Measurements from ENCODE around the gene TNIK.
"Not testable (repeated sequence)": the region's sequence is repeated elsewhere in the genome, so short reads cannot be mapped to it uniquely, and the experiment has no call there.

Gene TNIK

DNA sequence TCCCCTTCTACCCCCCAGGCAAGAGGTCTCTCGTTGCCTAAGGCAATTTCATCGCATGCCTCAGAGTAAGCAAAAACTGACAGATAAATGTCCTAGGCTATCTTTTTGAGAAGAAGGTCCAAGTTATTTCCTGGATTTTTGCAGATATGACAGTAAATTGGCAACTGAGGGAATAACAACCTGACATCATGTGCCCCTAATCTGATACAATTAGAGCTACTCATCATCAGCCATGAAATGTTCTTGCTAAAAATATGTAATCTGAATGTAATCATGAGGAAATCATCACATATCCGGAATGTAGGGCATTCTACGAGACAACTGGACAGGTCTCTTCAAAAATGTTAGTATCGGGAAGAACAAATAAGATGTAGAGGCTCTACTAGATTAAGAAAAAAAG, 44.1 kb downstream of the TNIK start:
- DNase-seq, result no peak

DNA sequence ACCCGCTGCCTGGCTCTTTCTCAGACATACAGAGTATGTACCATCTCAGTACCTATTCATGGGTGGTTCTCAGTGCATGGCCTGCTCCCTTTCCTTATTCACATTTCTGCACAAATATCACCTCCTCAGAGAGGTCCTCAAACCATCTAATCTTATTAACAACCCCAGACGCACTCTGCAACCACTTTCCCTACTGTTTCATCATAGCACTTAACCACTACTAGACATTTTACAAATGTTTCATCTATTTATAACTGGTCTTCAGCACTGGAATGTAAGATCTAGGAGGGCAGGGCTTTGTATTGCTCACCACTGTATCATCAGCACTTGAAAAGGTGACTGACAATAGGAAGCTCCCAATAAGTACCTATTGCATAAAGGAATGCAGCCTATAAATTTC, 45.1 kb downstream of the TNIK start:
- DNase-seq, result no peak

DNA sequence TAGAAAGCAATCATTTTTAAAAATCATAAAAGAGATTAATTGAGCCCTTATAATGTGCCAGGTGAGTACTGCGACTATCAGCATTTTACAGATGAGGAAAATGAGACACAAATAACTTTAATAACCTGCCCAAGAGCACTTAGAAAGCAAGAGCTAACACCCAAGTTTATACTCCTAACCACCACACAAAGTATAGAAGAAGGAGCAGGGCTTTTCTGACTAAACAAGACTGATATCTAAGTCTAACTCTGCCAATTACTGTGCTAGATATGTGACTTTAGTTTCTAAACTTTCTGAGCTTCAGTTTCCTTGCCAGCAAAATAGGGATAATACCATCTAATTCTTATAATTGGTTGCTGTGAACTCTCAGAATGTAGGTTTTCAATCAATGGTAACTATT, 47.7 kb downstream of the TNIK start:
- no peak for DNase-seq

DNA sequence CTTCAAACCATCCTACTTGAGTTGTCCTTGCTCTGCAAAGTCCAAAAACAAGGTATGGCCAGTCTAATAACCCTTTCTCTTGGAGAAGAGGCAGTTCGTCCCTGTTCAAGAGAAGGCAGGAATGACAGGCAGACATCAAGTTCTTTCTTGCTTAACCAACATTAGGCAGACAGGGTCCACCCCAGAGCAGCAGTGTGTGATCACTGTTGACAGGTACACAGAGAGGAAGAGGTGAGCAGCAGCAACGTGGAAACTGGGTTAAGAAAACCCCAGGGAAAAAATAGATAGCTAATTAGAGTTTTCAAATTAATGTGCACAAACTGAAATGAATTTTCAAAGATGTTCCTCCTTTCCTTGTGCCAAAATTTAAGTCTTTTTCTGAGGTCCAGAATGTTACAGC, 48.2 kb downstream of the TNIK start:
- DNase-seq, result no peak

DNA sequence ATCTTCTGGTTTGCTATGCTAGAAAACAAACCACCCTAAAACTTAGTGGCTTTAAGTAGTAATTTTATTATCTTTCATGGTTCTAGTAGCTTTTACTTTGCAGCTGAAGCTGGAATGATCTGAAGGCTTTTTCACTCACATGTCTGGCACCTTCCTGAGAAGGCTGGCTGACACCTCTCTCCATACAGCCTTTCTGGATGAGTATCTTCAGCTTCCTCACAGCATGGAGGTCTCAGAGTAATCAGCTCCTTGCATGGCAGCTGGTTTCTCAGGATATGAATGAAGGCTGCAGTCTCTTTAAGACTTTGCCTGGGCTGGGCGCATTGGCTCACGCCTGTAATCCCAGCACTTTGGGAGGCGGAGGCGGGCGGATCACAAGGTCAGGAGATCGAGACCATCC, 50.0 kb downstream of the TNIK start:
- no peak for DNase-seq

DNA sequence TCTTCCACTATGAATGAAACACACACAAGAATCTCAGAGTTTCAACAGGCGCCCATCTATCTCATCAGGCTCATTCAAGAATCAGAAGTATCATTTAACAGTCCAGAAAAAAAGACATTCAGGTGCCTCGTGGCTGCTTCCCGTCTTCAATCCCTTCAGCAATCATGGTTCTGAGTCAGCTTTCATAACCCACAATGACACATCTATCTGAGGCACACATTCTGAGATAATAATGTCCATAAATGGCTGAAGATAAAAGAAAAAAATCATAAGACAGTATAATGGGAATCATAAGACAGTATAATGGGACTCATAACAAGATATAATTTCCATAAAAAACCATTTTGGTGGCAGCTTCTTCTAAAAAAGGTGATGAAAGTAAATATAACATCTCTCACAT, 52.4 kb downstream of the TNIK start:
- DNase-seq, result no peak

DNA sequence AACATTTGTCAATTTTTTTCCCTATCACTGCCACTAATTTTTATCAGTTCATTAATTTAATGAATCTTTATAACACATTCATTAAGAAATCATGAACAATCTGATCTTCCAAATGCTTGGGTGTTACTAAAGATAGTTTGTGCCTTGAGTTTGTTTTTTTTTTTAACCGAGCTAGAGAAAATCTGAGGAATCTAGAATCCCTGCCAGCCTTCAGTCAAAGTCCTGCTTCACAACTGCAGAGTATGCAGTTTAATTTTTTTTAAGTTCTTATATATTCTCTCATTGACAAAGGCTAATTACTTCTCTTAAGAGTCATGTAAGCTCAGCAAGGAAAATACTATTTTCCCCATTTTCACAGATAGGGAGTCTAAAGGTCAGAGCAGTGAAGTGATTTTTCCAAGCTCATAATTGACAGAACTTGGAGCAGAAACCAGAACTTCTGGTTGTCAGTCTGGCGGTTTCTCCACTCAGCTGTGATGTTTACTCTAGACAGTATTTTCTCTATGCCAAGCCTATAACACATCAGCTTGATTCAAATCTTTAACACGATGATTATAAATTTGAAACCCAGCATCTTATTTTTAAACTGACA, 55.7 kb downstream of the TNIK start:
- DNase-seq, result no peak

DNA sequence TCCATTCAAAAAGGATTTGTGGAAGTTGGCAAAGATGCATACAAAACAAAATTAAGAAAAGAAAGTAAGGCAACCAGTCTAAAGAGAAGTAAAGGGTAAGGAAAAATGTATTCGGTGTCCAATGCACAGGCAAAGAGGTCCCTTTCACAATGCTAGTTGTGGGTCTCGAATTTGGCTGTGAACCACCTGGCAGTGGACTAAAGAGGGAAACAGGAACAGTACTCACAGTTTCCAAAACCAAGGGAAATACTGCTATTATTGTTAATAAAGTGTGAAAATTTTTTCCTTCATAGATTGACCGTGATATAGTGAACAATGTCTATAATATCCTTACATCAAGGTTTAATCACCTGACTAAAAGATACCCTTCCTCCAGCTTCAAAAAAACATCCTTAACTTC, 57.9 kb downstream of the TNIK start:
- DNase-seq, result no peak

DNA sequence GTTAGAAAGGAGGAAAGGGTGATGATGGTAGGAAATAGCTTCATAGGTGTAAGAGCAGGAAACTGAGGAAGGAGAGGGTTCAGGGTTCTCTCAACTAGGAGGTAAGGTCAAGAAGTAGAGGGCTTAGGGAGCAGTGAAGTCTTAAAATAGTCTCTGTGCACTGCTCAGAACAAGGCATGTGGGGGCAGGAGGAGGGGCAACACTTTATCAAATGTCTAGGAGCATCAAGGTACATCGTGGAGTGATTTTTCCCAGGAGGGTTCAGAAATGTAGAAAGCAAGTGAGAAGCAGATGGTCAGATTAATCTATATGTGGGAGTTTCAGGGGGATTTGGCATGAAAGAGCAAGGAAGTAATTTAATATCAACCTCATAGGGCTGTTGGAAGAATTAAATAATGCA, 58.8 kb downstream of the TNIK start:
- DNase-seq, result no peak

DNA sequence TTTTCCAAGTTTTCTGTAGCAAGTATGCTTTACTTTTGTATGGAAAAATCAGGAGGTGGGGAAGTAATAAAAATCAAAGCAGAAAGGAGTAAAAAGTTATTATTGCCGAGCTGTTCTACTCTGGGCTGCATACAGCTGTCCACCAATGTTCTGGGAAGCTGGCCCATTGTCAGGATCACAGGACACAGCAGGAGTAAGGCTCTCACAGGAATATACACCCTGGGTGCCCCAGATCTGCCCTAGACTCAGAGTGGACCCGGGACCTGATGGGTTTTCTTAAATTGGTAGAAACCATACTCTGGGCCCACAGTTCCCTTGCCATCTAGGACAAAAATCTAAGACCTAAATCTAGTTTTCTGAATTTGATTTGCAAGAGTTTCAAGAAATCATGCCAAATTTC, 60.4 kb downstream of the TNIK start:
- DNase-seq, result no peak

DNA sequence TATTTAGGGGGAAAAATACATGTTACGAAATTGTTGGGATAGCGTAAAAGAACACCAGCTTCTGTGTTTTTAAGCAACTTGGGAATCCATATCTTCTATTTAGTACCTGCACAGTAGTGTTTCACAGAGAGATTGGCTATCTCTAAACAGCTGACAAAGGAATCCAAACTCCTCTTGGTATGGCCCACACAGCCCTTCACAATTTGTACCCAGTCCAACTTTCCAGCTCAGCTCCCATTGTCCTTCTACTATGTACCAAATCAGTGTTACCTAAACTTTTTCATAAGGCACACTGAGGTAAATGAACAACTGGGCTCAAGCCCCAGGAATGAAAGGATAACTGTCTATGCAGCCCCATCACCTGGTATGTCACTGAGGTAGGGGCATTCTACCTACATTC, 61.9 kb downstream of the TNIK start:
- DNase-seq, result no peak

DNA sequence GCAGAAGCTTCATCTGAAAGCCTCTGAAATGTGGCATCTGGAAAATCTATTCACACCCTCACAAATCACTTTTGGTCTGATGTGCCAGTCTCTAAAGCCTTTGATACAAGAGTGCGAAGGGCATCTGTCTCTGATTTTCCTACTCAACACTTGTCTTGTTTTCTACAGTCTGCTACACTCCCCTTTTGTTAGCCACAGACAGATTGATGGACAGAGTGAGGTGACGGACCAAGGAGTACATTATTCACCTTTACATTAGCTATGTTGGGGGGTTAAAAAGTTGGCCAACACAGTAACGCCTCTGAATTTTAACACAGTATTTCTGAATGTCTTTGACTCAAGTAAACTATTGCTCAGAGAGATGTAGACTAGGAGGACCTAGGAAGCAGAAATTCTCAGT, 63.1 kb downstream of the TNIK start:
- DNase-seq, result no peak

DNA sequence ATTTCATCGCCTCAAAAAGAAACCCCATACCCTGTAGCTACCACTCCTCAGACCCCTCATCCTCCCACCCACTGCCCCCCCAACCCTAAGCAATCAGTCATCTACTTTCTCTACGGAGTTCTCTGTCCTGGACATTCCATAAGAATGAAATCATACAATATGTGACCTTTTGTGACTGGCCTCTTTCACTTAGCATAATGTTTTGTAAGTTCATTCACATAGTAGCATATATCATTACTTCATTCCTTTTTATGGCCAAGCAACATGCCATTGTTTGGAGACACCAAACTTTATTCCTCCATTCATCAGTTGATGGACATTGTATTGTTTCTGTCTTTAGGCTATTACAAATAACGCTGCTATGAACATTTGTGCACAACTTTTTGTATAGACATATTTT, 64.2 kb downstream of the TNIK start:
- no peak for DNase-seq

DNA sequence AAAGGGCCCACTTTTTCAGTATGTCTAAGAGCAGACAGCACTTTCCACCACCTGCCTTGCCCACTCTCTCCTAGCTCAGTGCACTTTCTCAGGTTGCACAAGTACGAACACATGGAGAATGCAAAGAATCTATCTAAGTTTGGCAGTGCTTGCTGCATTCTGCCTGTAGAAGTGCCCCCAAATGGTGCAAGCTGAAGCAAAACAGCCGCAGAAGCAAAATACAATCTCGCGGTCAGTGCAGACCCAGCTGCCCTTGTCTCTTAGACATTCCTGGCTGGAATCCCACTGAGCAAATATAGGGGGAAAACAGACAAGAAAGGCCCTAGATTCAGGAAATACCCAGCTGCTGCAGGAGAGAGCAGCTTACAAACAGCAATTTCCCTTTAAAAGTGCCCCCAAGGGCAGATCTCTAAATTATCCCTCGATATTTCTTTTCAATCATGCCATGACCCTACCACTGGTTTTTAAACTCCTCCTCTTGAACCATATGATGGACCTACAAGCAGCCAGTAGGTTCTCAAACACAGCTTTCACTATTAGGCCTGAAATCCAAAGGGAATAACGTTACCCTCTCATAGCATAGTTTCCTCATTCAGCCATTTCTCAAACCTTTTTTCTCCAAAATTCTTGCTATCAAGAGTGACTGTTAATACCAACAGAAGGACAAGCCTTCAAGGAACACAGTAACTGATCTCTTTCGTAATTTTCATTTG, 67.0 kb downstream of the TNIK start:
- DNase-seq, result peak; percentile 77

DNA sequence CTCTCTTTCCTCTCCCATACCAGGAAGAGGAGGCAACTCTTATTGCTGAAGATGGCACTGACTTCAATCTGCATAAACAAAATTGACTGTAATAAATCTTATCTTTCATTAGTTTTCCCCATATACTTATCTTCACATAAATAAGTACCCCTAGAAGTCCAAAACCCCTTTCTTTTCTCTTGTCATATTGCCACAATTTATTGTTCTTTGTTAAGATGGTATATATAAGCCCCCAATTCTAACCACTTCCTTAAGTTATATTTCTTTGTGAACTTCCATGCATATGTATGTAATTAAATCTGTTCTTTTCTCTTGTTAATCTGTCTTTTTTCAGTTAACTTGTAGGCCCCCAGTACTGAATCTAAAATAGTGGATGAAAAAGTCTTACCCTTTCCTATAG, 68.8 kb downstream of the TNIK start:
- no peak for DNase-seq

DNA sequence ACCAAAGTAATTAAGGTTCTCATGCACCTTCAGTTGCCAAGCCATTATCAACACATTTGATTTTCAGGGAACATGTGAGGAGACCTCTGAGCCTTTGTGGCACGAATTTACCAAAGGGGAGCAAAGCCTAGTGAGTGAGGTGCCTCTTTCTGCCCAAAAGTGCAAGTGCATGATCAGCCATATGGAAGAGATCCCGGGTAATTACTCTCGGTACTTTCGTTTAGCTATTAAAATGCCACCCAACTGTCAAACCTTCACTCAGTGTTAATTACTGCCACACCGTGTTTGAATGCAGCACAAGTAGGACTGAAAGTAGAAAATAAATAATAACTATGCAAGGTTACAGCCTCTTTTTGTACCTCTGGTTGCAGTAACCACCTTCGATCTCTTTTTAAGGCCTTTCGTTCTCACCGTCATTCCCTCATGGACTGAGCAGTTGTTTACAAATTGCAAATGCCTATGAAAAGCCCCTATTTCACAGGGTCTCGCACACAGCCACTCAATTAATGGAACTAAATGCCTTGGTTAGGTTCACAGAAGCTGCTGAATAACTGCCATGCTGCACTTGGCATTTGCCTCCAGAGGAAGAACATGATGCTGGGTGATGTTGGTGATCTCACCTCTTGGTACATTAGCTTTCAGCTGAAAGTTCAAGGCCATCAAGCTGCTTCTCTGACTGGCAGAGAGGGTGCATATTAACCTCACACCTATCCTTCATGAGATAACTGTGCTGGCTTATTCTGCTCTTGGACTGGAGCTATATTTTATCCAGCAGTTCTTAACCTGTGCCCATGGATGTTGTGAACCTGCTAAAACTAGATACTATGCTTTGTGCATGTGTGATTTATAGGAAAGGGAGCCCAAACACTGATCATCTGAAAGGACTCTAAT, 69.9 kb downstream of the TNIK start:
- no peak for DNase-seq

DNA sequence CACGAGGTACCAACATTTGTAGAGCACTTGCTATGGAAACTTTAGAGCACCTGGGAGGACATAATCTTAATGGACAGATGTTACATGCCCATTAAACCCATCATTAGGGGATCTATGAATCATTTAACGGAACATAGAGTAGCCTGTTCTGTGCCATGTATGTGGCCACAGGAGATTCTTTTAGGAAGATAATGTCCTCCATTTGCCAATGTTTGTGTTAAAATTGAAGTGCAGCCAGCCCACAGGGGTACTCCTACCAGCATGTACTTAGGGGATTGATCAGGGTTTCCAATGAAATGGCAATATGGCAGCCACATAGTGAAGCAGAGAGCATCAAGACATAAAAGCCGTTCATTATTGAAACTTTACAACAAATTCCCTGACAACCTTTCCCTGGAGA, 70.7 kb downstream of the TNIK start:
- DNase-seq, result no peak

DNA sequence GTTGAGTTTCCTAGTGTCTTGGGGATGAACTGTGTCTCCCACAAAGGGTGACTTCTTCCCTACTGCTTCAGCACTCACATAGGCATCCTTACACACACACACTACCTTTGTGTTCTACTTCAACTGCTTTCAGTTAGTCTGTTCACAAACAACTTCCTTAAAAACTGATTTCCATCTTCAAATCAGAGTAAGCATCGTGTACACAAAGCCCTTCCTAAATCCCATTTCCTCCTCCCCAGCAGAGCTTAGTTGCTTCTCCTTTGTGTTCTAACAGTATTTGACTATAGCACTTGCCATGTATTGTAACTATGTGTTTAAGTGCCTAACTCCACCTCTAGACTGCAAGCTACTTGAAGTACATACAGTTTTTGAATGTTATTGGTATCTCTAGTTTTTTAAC, 71.7 kb downstream of the TNIK start:
- no peak for DNase-seq

DNA sequence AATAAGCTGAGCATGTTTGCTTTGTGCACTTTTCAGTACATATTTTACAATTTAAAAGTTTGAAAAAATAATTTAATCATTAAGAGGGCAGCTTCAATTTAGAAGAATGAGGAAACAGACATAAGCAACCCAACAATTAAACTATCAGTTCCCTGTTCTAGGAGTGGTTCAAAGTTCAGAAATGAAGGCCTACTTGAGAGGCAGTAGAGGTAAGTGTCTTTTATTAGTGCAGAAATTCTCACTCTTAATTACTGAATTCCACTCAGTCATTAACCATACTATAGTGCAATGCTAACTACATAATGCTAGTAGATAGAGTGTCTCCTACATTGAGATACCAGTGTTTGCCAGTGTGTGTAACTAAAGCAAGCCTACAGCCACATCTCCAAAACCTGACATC, 73.1 kb downstream of the TNIK start:
- DNase-seq, result no peak

DNA sequence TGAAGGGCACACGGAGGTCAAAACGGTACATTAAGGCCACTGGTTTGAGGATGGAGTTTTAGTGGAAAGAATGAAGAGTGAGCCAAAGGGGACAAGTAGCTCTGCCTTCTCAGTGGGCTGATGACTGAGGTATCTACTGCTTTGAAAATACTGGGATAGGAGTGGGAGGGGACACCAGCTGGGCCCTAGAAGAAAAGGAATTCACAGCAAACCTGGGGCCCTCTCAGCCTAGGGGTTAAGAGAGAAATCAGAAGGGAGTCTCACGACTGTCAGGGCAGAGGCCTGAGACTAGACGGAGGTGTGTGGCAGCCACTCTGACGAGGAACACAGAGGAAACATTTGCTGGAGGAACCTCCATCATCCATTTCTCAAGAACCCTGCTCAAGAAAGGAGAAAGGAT, 75.1 kb downstream of the TNIK start:
- no peak for DNase-seq

DNA sequence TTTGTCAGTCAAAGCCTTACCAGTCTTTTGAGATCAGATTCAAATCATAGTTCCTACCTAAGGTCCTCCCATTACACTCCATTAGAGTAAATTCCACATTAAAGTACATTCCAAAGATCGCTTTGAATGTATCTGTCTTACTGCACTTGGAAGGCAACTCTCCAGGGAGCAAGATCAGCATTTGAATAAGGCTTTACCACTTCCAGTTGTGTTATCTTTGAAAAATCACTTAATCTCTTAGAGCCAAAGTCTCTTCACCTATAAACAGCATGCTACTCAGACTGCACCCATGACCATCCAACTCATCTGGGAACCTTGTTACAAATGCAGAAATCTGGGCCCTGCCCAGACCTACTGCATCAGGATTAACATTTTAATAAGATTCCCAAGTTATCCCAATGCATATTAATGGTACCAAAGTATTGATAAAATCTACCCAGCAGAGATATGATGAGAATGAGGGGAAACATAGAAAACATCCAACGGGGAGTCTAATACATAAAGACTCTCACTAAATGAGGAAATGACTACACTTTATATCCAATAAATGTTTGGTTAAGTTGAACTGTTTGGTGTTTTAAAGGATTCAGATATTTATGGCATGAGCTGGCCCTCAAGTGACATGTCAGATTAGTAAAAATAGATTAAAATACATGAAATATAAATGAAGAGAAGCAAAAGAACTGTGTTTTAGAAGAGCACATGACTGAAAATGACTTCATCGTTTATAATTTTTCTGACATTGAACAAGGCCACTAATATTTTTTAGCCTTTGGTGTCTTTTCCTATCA, 75.9 kb downstream of the TNIK start:
- DNase-seq, result no peak

DNA sequence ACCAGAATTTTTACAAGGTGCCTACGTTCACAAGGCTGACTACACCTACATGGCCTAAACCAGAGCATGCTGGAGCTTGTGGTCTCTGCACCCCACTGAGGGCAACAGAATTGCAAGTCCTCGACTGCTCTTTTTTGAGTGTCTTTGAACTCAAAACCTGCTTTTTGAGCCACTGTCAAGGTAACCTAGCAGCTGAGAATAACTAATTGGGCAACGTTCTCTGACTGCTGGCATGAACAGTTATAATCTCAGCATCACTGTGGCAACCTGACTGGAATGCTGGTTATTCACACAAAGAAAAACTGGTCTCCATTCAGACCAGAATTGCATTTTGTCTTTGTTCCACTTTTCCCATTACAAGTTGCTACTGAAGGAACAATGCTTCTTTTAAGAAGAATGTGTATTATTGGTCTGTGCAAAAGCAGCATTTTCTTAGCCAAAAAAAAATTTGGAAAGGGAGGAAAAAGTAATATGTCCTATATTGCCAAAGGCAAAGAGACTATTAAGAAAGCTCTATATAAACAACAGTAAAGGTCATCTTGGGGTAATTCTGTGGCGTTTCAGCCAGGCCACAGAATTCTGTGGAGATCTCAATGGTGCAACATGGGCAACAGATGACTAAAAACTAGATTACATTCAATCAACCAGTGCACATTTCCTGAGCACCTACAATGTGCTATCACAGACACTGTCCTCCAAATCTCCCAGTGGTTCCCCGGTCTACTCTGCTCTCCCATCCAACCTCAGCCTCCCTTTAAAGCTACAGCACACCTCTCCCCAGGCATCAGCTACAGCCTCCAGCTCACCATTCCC, 76.8 kb downstream of the TNIK start:
- DNase-seq, result no peak

DNA sequence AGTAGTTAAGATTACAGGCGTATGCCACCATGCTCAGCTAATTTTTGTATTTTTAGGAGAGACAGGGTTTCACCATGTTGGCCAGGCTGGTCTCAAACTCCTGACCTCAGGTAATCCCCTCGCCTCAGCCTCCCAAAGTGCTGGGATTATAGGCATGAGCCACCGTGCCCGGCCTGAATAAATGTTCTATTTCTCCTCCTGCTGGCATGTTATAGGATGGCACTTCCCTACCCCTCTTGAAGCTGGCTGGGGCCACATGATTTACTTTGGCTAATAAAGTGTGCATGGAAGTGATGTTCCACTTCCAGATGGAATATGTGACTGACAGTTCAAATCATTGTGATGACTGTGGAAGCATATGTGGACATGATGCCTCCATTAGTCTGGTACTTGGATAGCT, 77.9 kb downstream of the TNIK start:
- DNase-seq, result not testable (repeated sequence)
